Neural cell (in vitro differentiated cells): ENCODE results near the gene GOLM1. TPM values are rescaled to one million over a fixed set of nuclear protein-coding genes. Genes with fewer than 3 reads are reported as not detected.

Experiments used
- H2AFZ ChIP-seq: fragments of 200-600, 300-800 bp; sonication (generic), shearing (Covaris generic); 2 replicates; pipeline ENCODE4 v1.6.0; 2014; ENCODE audit warnings: low read depth, mild to moderate bottlenecking, antibody characterized with exemption, low read length, moderate library complexity
- H3F3A ChIP-seq: fragments of 200-600 bp; shearing (Covaris generic); 2 replicates; pipeline ENCODE4 v1.6.1; 2016; ENCODE audit warnings: mild to moderate bottlenecking, moderate library complexity, mixed read lengths, antibody characterized with exemption, low read length; ENCODE audit not compliant: insufficient read depth, poor library complexity, severe bottlenecking
- H3K27ac ChIP-seq: fragments of 200-600, 300-800 bp; sonication (generic), shearing (Covaris generic); 2 replicates; pipeline ENCODE4 v1.5.1; 2014; ENCODE audit warnings: mild to moderate bottlenecking, low read length, moderate library complexity
- H3K27me3 ChIP-seq: fragments of 300-800, 200-600 bp; sonication (generic), shearing (Covaris generic); 2 replicates; pipeline ENCODE4 v1.6.0; 2014; ENCODE audit warnings: mild to moderate bottlenecking, low read depth, low read length, moderate library complexity; ENCODE audit not compliant: insufficient read depth
- H3K36me3 ChIP-seq: fragments of 300-800, 200-600 bp; sonication (generic), shearing (Covaris generic); 2 replicates; pipeline ENCODE4 v1.5.1; 2014; ENCODE audit warnings: mild to moderate bottlenecking, antibody characterized with exemption, low read length, moderate library complexity; ENCODE audit not compliant: insufficient read depth
- H3K4me2 ChIP-seq: fragments of 300-800, 200-600 bp; sonication (generic), shearing (Covaris generic); 2 replicates; pipeline ENCODE4 v1.6.0; 2014; ENCODE audit warnings: mild to moderate bottlenecking, low read length
- H3K4me3 ChIP-seq: fragments of 300-800, 200-600 bp; sonication (generic), shearing (Covaris generic); 2 replicates; pipeline ENCODE4 v1.5.1; 2014; ENCODE audit warnings: mild to moderate bottlenecking, low read length, moderate library complexity
- H3K79me2 ChIP-seq: fragments of 200-600 bp; shearing (Covaris generic); replicated peaks from 2 replicates; pipeline ENCODE4 v1.6.0; 2014; ENCODE audit warnings: mild to moderate bottlenecking, low read length, moderate library complexity; ENCODE audit not compliant: insufficient read depth
- H3K9ac ChIP-seq: fragments of 300-800, 200-600 bp; sonication (generic), shearing (Covaris generic); 2 replicates; pipeline ENCODE4 v1.6.1; 2016; ENCODE audit warnings: mild to moderate bottlenecking, low read length, mixed read lengths
- H3K9me2 ChIP-seq: fragments of 200-600 bp; shearing (Covaris generic); 2 replicates; pipeline ENCODE4 v1.6.1; 2016; ENCODE audit warnings: mild to moderate bottlenecking, low read length, mixed read lengths; ENCODE audit not compliant: insufficient read depth
- H3K9me3 ChIP-seq: fragments of 200-600, 300-800 bp; sonication (generic), shearing (Covaris generic); 2 replicates; pipeline ENCODE4 v1.6.1; 2016; ENCODE audit warnings: mild to moderate bottlenecking, mixed run types, low read length, moderate library complexity, mixed read lengths
- H4K20me1 ChIP-seq: fragments of 200-600 bp; shearing (Covaris generic); 2 replicates; pipeline ENCODE4 v1.6.1; 2016; ENCODE audit warnings: mild to moderate bottlenecking, mixed run types; ENCODE audit not compliant: insufficient read depth
- EP300 ChIP-seq: fragments of 450-650 bp; conservative IDR thresholded peaks from 2 replicates; pipeline ENCODE4 v1.6.1; 2014; ENCODE audit warnings: antibody characterized with exemption, mild to moderate bottlenecking, moderate library complexity; ENCODE audit not compliant: poor library complexity, severe bottlenecking
- EZH2 ChIP-seq: fragments of 200-600, 300-800 bp; shearing (Covaris generic), sonication (generic); IDR thresholded peaks from 2 replicates; pipeline ENCODE4 v1.6.1; 2014; ENCODE audit warnings: antibody characterized with exemption, low read length, borderline replicate concordance, mild to moderate bottlenecking; ENCODE audit not compliant: insufficient read depth, poor library complexity, severe bottlenecking
- MXI1 ChIP-seq: fragments of 450-650 bp; conservative IDR thresholded peaks from 2 replicates; pipeline ENCODE4 v1.6.1; 2014; ENCODE audit warnings: antibody characterized with exemption, mild to moderate bottlenecking; ENCODE audit not compliant: poor library complexity, severe bottlenecking
- POLR2AphosphoS5 ChIP-seq: IDR thresholded peaks from 2 replicates; pipeline ENCODE4 v1.6.1; 2012
- RAD21 ChIP-seq: fragments of 450-650 bp; conservative IDR thresholded peaks from 2 replicates; pipeline ENCODE4 v1.6.1; 2014; ENCODE audit warnings: antibody characterized with exemption, mild to moderate bottlenecking, moderate library complexity
- REST ChIP-seq: IDR thresholded peaks from 2 replicates; pipeline ENCODE4 v1.6.1; 2012; ENCODE audit warnings: borderline replicate concordance
- SMC3 ChIP-seq: fragments of 450-650 bp; conservative IDR thresholded peaks from 2 replicates; pipeline ENCODE4 v1.6.1; 2014; ENCODE audit warnings: antibody characterized with exemption, mild to moderate bottlenecking, moderate library complexity; ENCODE audit not compliant: poor library complexity
- TAF1 ChIP-seq: IDR thresholded peaks from 2 replicates; pipeline ENCODE4 v1.6.1; 2012; ENCODE audit warnings: low read depth
- polyA plus RNA-seq: library from polyadenylated mRNA; depleted of rRNA; stranded (reverse); fragments of >200 nt; gene quantifications from 2 replicates; pipeline ENCODE4 v1.2.3, GENCODE V29; 2014
- TF ChIP-seq, protein P1 (sequence below): fragments of 450-650 bp; IDR thresholded peaks from 2 replicates; pipeline ENCODE4 v1.5.1; 2014; ENCODE audit warnings: antibody characterized with exemption, mild to moderate bottlenecking, moderate library complexity; ENCODE audit not compliant: poor library complexity, severe bottlenecking

GOLM1 gene
- polyA plus RNA-seq, 1 donor from 2014 or later: 77.4 TPM

- no peak for TF ChIP-seq EZH2
- TF ChIP-seq SMC3: no peak
- no peak for TF ChIP-seq RAD21
- TF ChIP-seq EP300: no peak
- TF ChIP-seq POLR2AphosphoS5: no peak
- no peak for TF ChIP-seq REST
- TF ChIP-seq, protein P1, sequence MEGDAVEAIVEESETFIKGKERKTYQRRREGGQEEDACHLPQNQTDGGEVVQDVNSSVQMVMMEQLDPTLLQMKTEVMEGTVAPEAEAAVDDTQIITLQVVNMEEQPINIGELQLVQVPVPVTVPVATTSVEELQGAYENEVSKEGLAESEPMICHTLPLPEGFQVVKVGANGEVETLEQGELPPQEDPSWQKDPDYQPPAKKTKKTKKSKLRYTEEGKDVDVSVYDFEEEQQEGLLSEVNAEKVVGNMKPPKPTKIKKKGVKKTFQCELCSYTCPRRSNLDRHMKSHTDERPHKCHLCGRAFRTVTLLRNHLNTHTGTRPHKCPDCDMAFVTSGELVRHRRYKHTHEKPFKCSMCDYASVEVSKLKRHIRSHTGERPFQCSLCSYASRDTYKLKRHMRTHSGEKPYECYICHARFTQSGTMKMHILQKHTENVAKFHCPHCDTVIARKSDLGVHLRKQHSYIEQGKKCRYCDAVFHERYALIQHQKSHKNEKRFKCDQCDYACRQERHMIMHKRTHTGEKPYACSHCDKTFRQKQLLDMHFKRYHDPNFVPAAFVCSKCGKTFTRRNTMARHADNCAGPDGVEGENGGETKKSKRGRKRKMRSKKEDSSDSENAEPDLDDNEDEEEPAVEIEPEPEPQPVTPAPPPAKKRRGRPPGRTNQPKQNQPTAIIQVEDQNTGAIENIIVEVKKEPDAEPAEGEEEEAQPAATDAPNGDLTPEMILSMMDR: no peak
- no peak for TF ChIP-seq TAF1
- TF ChIP-seq MXI1: no peak
- Histone ChIP-seq H3K27ac (no peak overlapping the region), H3K9me3 (no peaks in the 10 kb centered on the region), H3F3A (no peaks in the 10 kb centered on the region), H3K27me3 (no peaks in the 10 kb centered on the region), H3K36me3 (no peaks in the 10 kb centered on the region), H3K4me2 (no peak overlapping the region), H3K4me3 (no peak overlapping the region), H3K9ac (no peak overlapping the region), H2AFZ (no peak overlapping the region), H3K79me2 (peaks cover 12% of the 10 kb centered on the region), H3K9me2 (no peaks in the 10 kb centered on the region), H4K20me1 (no peaks in the 10 kb centered on the region)
These were observed 16.5 kb downstream of the GOLM1 start for GRCh38 chr9:86082870-86083269.

DNA sequence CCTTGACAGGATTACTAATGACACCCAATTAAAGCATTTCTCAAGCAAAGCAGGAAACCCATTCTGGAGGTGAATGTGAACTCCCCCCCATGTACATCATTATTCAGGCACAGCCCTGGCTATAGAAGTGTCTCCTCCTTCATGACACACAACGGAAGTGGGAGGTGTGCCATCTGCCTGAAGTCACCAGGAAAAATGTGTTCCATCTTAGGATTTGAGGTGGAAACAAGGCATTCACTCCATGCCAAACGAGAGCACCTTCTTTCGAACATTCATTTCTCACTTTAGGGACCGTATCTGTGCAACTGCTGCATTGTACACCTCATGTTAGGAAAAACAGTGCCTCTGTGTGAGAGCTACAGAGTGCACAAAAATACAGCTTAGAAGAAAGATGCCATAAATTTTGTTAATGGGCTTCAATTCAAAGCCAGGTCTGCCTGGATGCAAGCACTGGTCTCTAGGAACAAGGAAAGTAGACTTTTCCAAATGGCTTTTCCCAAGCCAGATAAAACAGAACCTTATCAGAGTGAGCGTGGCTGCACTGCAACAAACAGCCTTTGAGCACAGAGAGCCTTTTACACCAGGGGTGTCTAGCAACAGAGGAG is 19.4 kb downstream of the GOLM1 start:
- no peak overlapping the region for H2AFZ ChIP-seq
- no peaks in the 10 kb centered on the region for H3K27me3 ChIP-seq
- TF ChIP-seq POLR2AphosphoS5 (no peak), EP300 (no peak), SMC3 (no peak), TAF1 (no peak), RAD21 (no peak), REST (no peak), MXI1 (no peak), EZH2 (no peak)
- TF ChIP-seq, protein P1: no peak
- no peaks in the 10 kb centered on the region for H4K20me1 ChIP-seq
- peaks cover 11% of the 10 kb centered on the region for H3K79me2 ChIP-seq
- H3K4me2 ChIP-seq: no peak overlapping the region
- H3K27ac ChIP-seq: no peak overlapping the region
- no peak overlapping the region for H3K9ac ChIP-seq
- no peaks in the 10 kb centered on the region for H3K9me3 ChIP-seq
- no peaks in the 10 kb centered on the region for H3K9me2 ChIP-seq
- H3K4me3 ChIP-seq: no peak overlapping the region
- H3F3A ChIP-seq: no peaks in the 10 kb centered on the region
- H3K36me3 ChIP-seq: no peaks in the 10 kb centered on the region
